Activated CD4-positive, CD25-positive, alpha-beta regulatory T cell treated with anti-CD3 and anti-CD28 coated beads, Interleukin-2, amount 50 U/mL, for 16 hours (primary cell): ENCODE measurements around the gene ATP5F1D.
"Not testable (repeated sequence)": the region's sequence is repeated elsewhere in the genome, so short reads cannot be mapped to it uniquely, and the experiment has no call there.

ENCODE experiments used
- DNase-seq: peaks from one replicate; pipeline ENCODE4 v3.0.0-alpha.2; 2020; ENCODE audit warnings: low read depth, low spot score

The ATP5F1D gene

GRCh38 chr19:1233115-1233667 is 8.4 kb upstream of the ATP5F1D start:
- DNase-seq = no peak

GRCh38 chr19:1234051-1234954 is 7.2 kb upstream of the ATP5F1D start:
- no peak for DNase-seq

GRCh38 chr19:1234955-1235380 is 6.6 kb upstream of the ATP5F1D start:
- DNase-seq = no peak

GRCh38 chr19:1235625-1236538 is 5.7 kb upstream of the ATP5F1D start:
- DNase-seq = no peak

- no peak for DNase-seq
Measured at GRCh38 chr19:1236576-1236975, 5.0 kb upstream of the ATP5F1D start.

- no peak for DNase-seq
Measured at GRCh38 chr19:1237027-1237659, 4.4 kb upstream of the ATP5F1D start.

GRCh38 chr19:1237754-1238368 is 3.7 kb upstream of the ATP5F1D start, which contains the start of gene CBARP:
CBARP (minus strand) TSS chr19:1238005; CDS start chr19:1236100, 1,905 bp downstream.
- no peak for DNase-seq

- DNase-seq = no peak
Measured at GRCh38 chr19:1238369-1239303, 2.9 kb upstream of the ATP5F1D start.

GRCh38 chr19:1239420-1239795 is 2.1 kb upstream of the ATP5F1D start:
- no peak for DNase-seq

- DNase-seq = peak; percentile 77
Measured at GRCh38 chr19:1239796-1240737, 1.5 kb upstream of the ATP5F1D start.

- DNase-seq = no peak
Measured at GRCh38 chr19:1240925-1241324, 626 bp upstream of the ATP5F1D start.

- peak; percentile 72 for DNase-seq
Measured at GRCh38 chr19:1243768-1244692, 2.5 kb downstream of the ATP5F1D start.

- no peak for DNase-seq
Measured at GRCh38 chr19:1244693-1245451, 3.3 kb downstream of the ATP5F1D start.

GRCh38 chr19:1245494-1246264 is 4.1 kb downstream of the ATP5F1D start:
- no peak for DNase-seq

- DNase-seq = not testable (repeated sequence)
Measured at GRCh38 chr19:1246265-1247087, 4.9 kb downstream of the ATP5F1D start.
